NB4 (cell line): Measurements from ENCODE around the gene KRT80.

Experiments used
- DNase-seq: peaks from one replicate; pipeline ENCODE4 v3.0.0; 2010; ENCODE audit warnings: low read depth
- H3K4me3 ChIP-seq: one replicate; pipeline ENCODE4 v1.5.1; 2011; ENCODE audit warnings: mild to moderate bottlenecking, low read depth, low read length, moderate library complexity
- MAX ChIP-seq: IDR thresholded peaks from 2 replicates; pipeline ENCODE4 v1.6.1; 2011; ENCODE audit warnings: low read depth, low read length
- MYC ChIP-seq: IDR thresholded peaks from 2 replicates; pipeline ENCODE4 v1.6.1; 2011; ENCODE audit warnings: low read depth, low read length
- POLR2A ChIP-seq: IDR thresholded peaks from 2 replicates; pipeline ENCODE4 v1.6.1; 2011; ENCODE audit warnings: mild to moderate bottlenecking; ENCODE audit not compliant: insufficient read length; ENCODE audit errors: extremely low read depth
- TF ChIP-seq, protein P1 (sequence below): IDR thresholded peaks from one replicate; pipeline ENCODE4 v1.5.1; 2012; ENCODE audit warnings: low read depth, low read length

The KRT80 gene

DNA sequence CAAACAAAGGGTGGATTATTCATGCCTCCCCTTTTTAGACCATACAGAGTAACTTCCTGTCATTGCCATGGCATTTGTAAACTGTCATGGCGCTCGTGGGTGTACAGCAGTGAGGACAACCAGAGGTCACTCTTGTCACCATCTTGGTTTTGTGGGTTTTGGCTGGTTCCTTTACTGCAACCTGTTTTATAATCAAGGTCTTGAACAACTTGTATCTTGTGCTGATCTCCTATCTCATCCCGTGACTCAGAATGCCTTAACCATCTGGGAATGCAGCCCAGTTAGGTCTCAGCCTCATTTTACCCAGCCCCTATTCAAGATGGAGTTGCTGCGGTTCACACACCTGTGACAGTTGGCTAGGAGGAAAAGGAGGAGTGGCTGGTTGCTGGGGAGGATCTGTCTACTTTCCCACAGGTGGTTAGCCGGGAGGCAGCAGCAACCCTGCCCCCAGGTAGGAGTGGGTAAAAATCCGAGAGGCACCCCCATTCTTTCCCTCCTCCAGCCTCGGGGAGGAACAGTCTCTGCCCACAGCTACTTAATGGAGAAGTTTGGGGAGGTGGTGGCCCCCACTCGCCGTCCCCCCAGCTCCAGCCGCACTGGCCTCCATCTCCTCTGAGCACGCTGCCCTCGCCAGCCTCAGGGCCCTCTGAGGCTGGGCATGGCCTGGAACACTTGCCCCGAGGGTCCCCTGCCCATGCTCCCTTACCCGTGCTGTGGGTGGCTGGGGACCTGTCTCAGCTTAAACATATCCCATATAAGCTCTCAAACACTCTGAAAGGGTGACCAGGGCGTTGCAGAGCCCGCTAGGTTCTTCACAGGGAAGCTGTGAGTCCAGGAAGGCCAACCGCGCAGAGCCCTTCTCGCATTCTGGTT is 70.6 kb downstream of the KRT80 start:
- no peak overlapping the region for H3K4me3 ChIP-seq

DNA sequence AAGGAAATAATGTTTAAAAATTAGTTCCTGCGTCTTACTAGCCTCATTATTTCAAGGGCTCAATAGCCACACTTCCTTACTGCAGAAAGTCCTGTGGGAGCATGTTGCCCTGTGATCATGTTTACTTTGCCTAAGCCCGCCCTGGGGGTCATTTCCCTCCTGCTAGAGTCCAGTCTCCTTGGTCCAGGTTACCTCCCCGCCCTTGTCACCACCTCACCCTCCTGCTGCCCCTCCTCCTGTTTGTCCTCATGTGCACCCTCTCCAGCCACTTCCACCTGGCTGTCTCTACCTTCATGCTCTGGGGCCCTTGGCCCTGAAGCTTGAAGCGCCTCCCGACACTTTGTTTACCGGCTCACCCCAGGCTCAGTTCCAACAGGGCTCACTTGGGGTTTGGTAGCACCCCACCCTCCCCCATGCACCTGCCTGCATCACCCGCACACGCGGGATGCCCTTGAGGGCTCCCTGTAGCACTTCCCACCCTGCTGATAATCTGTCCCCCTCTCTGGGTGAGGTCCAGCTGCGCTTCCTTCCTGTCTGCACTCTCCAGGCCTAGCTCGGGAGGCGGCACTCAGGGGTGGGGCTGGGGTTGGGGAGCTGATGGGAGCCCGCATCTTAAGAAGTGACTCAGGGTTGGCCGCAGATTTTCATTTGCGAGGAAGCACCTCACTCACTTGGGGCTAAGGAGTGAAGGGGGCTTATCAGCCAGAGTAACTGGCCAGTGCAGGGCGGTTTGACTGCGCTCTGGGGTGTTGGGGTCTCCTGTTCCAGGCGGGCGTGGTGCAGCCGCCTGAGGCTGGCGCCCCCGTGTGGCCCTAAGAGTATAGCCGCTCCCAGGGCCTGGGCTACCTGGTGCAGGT is 72.2 kb downstream of the KRT80 start:
- no peak overlapping the region for H3K4me3 ChIP-seq
- no peak for TF ChIP-seq MAX
- TF ChIP-seq, protein P1, sequence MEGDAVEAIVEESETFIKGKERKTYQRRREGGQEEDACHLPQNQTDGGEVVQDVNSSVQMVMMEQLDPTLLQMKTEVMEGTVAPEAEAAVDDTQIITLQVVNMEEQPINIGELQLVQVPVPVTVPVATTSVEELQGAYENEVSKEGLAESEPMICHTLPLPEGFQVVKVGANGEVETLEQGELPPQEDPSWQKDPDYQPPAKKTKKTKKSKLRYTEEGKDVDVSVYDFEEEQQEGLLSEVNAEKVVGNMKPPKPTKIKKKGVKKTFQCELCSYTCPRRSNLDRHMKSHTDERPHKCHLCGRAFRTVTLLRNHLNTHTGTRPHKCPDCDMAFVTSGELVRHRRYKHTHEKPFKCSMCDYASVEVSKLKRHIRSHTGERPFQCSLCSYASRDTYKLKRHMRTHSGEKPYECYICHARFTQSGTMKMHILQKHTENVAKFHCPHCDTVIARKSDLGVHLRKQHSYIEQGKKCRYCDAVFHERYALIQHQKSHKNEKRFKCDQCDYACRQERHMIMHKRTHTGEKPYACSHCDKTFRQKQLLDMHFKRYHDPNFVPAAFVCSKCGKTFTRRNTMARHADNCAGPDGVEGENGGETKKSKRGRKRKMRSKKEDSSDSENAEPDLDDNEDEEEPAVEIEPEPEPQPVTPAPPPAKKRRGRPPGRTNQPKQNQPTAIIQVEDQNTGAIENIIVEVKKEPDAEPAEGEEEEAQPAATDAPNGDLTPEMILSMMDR, result peak; percentile 80
- peak; percentile 53 for DNase-seq

More for the DNA sequence above, 70.6 kb downstream of the KRT80 start:
- TF ChIP-seq, protein P1, result no peak
- TF ChIP-seq POLR2A (no peak), MYC (no peak), MAX (no peak)
- DNase-seq, result no peak
